H1 (cell line): Measurements from ENCODE around the gene CUZD1. TPM values are rescaled to one million over a fixed set of nuclear protein-coding genes. Genes with fewer than 3 reads are reported as not detected.

Experiments used
- CTCF ChIA-PET: fragments of 300-600 bp; sonication (Branson Sonifier 250); formaldehyde crosslinking; loops from one replicate; lab custom pipeline; 2021; ENCODE audit not compliant: partially characterized antibody; lab: Charles Lee
- POLR2A ChIA-PET: fragments of 300-600 bp; sonication (Branson Sonifier 250); formaldehyde crosslinking; loops from one replicate; lab custom pipeline; 2021; ENCODE audit warnings: inconsistent platforms; ENCODE audit not compliant: partially characterized antibody; lab: Charles Lee
- DNase-seq, 2 experiments: peaks; one replicate each; pipeline versions ENCODE4 v3.0.0 to v3.0.0-alpha.2; 2010 to 2022; ENCODE audit warnings: low spot score in 2 of 2, low read depth in 1 of 2, mixed read lengths in 1 of 2
- FAIRE-seq: peaks from 2 replicates; lab custom pipeline; 2011; peaks lifted over from hg19 to GRCh38; lab: Jason Lieb, UNC
- H2AFZ ChIP-seq: 2 replicates; pipeline ENCODE4 v1.8.1; 2012; ENCODE audit warnings: low read length, inconsistent platforms
- H2AK5ac ChIP-seq: 2 replicates; pipeline ENCODE4 v1.6.1; 2013; ENCODE audit warnings: low read depth, low read length
- H2BK120ac ChIP-seq: replicated peaks from 2 replicates; pipeline ENCODE3; 2013; ENCODE audit warnings: low read depth, low read length, inconsistent platforms
- H2BK12ac ChIP-seq: 2 replicates; pipeline ENCODE4 v1.6.1; 2013; ENCODE audit warnings: low read depth, low read length
- H2BK15ac ChIP-seq: 2 replicates; pipeline ENCODE4 v1.6.1; 2013; ENCODE audit warnings: low read length
- H2BK20ac ChIP-seq: 2 replicates; pipeline ENCODE4 v1.6.1; 2013; ENCODE audit warnings: low read length
- H2BK5ac ChIP-seq: 2 replicates; pipeline ENCODE4 v1.6.1; 2013; ENCODE audit warnings: low read depth, low read length
- H3K14ac ChIP-seq: 2 replicates; pipeline ENCODE4 v1.6.1; 2013; ENCODE audit warnings: inconsistent platforms; ENCODE audit not compliant: insufficient read length
- H3K18ac ChIP-seq: 2 replicates; pipeline ENCODE4 v1.6.1; 2013; ENCODE audit warnings: low read length; ENCODE audit errors: extremely low read depth
- H3K23ac ChIP-seq: 2 replicates; pipeline ENCODE4 v1.6.1; 2013; ENCODE audit warnings: inconsistent platforms; ENCODE audit not compliant: insufficient read length
- H3K23me2 ChIP-seq: 2 replicates; pipeline ENCODE4 v1.6.1; 2013; ENCODE audit warnings: low read depth, low read length
- H3K27ac ChIP-seq: 2 replicates; pipeline ENCODE4 v1.6.1; 2011; ENCODE audit warnings: low read depth, low read length, inconsistent platforms
- H3K27me3 ChIP-seq, 4 experiments: replicated peaks in 1 of 4; 1 replicate in 1 of 4; 2 replicates in 3 of 4; pipeline versions ENCODE4 v1.6.1 to v1.8.1; 2011 to 2013; ENCODE audit warnings: low read length in 3 of 4, mild to moderate bottlenecking in 3 of 4, inconsistent platforms in 2 of 4, mixed read lengths in 2 of 4, moderate library complexity in 1 of 4; ENCODE audit not compliant: control insufficient read depth in 3 of 4, insufficient read depth in 3 of 4; ENCODE audit errors: extremely low read depth in 1 of 4
- H3K36me3 ChIP-seq, 4 experiments: 2 replicates each; pipeline versions ENCODE4 v1.6.1 to v1.8.1; 2011 to 2013; ENCODE audit warnings: mild to moderate bottlenecking in 4 of 4, low read length in 3 of 4, moderate library complexity in 2 of 4, control low read depth in 1 of 4, inconsistent platforms in 1 of 4; ENCODE audit not compliant: insufficient read depth in 4 of 4, control insufficient read depth in 2 of 4
- H3K4ac ChIP-seq: replicated peaks from 2 replicates; pipeline ENCODE3; 2013; ENCODE audit warnings: low read length, low read depth, mixed read lengths, inconsistent platforms; ENCODE audit not compliant: insufficient read length
- H3K4me1 ChIP-seq, 4 experiments: replicated peaks in 1 of 4; 1 replicate in 1 of 4; 2 replicates in 3 of 4; pipeline versions ENCODE4 v1.6.1 to v1.8.1; 2011 to 2013; ENCODE audit warnings: low read length in 3 of 4, inconsistent platforms in 2 of 4, mixed read lengths in 1 of 4; ENCODE audit not compliant: insufficient read depth in 4 of 4, control insufficient read depth in 3 of 4
- H3K4me2 ChIP-seq, 2 experiments: 2 replicates each; pipeline versions ENCODE4 v1.6.1 to v1.8.1; 2011 to 2013; ENCODE audit warnings: low read depth in 2 of 2, low read length in 2 of 2, control low read depth in 1 of 2, inconsistent platforms in 1 of 2, mild to moderate bottlenecking in 1 of 2; ENCODE audit not compliant: insufficient read depth in 1 of 2
- H3K4me3 ChIP-seq, 4 experiments: fragments of 200-600, 300-600 bp in 1 of 4; sonication (generic), shearing (Covaris generic), sonication (Bioruptor Twin) in 1 of 4; 2 replicates each; pipeline versions ENCODE4 v1.5.1 to v1.8.1; 2011 to 2016; ENCODE audit warnings: low read length in 4 of 4, low read depth in 3 of 4, control low read depth in 2 of 4, inconsistent platforms in 2 of 4, mild to moderate bottlenecking in 2 of 4, mixed read lengths in 1 of 4, moderate library complexity in 1 of 4; ENCODE audit not compliant: insufficient read depth in 2 of 4; ENCODE audit errors: extremely low read depth in 1 of 4
- H3K56ac ChIP-seq: replicated peaks from 2 replicates; pipeline ENCODE3; 2013; ENCODE audit warnings: low read depth, mild to moderate bottlenecking, mixed read lengths, low read length, inconsistent platforms; ENCODE audit not compliant: insufficient read length
- H3K79me1 ChIP-seq: 2 replicates; pipeline ENCODE4 v1.6.1; 2013; ENCODE audit warnings: low read depth, low read length, control low read depth
- H3K79me2 ChIP-seq, 2 experiments: 2 replicates each; pipeline versions ENCODE4 v1.6.1 to v1.8.1; 2012 to 2013; ENCODE audit warnings: low read length in 2 of 2, mild to moderate bottlenecking in 2 of 2, inconsistent platforms in 1 of 2; ENCODE audit not compliant: insufficient read depth in 2 of 2, control insufficient read depth in 1 of 2
- H3K9ac ChIP-seq, 4 experiments: replicated peaks in 1 of 4; 1 replicate in 1 of 4; 2 replicates in 3 of 4; pipeline versions ENCODE4 v1.6.1 to v1.8.1; 2011 to 2013; ENCODE audit warnings: low read depth in 3 of 4, low read length in 3 of 4, control low read depth in 2 of 4, mild to moderate bottlenecking in 2 of 4, moderate library complexity in 2 of 4, inconsistent platforms in 1 of 4; ENCODE audit errors: extremely low read depth in 1 of 4
- H3K9me3 ChIP-seq, 2 experiments: 2 replicates each; pipeline versions ENCODE4 v1.6.1 to v1.8.1; 2012 to 2013; ENCODE audit warnings: mild to moderate bottlenecking in 2 of 2, moderate library complexity in 2 of 2, control low read depth in 1 of 2, inconsistent platforms in 1 of 2, low read depth in 1 of 2, low read length in 1 of 2, mixed read lengths in 1 of 2; ENCODE audit not compliant: insufficient read depth in 2 of 2
- H4K20me1 ChIP-seq, 2 experiments: replicated peaks in 1 of 2; 2 replicates each; pipeline versions ENCODE3 to v1.8.1; 2011 to 2013; ENCODE audit warnings: inconsistent platforms in 2 of 2, low read length in 2 of 2, mild to moderate bottlenecking in 1 of 2; ENCODE audit not compliant: insufficient read depth in 2 of 2, control insufficient read depth in 1 of 2
- H4K5ac ChIP-seq: 2 replicates; pipeline ENCODE4 v1.6.1; 2013; ENCODE audit warnings: low read length, low read depth, mixed read lengths, inconsistent platforms; ENCODE audit not compliant: insufficient read length
- H4K8ac ChIP-seq: 2 replicates; pipeline ENCODE4 v1.8.0; 2013; ENCODE audit warnings: mild to moderate bottlenecking, moderate library complexity, low read length, inconsistent platforms; ENCODE audit not compliant: insufficient read depth; ENCODE audit errors: extremely low read depth
- H4K91ac ChIP-seq: replicated peaks from 2 replicates; pipeline ENCODE3; 2013; ENCODE audit warnings: low read length, mixed read lengths, inconsistent platforms; ENCODE audit not compliant: insufficient read length
- ASH2L ChIP-seq: fragments of 200-600, 300-600 bp; sonication (generic); IDR thresholded peaks from one replicate; pipeline ENCODE4 v1.7.1; 2017; ENCODE audit warnings: low read length
- BRCA1 ChIP-seq: IDR thresholded peaks from 2 replicates; pipeline ENCODE4 v1.6.1; 2012; ENCODE audit warnings: low read depth, low read length, improper control_type of control experiment
- CBX8 ChIP-seq: fragments of 300-800, 300-1000 bp; sonication (generic); IDR thresholded peaks from 2 replicates; pipeline ENCODE4 v1.7.1; 2016; ENCODE audit warnings: low read depth, low read length, borderline replicate concordance
- CHD2 ChIP-seq: IDR thresholded peaks from 2 replicates; pipeline ENCODE4 v1.6.1; 2012; ENCODE audit warnings: low read length, improper control_type of control experiment
- CREB1 ChIP-seq: IDR thresholded peaks from 2 replicates; pipeline ENCODE4 v1.6.1; 2012; ENCODE audit warnings: inconsistent platforms
- CTBP2 ChIP-seq: IDR thresholded peaks from 2 replicates; pipeline ENCODE4 v1.7.0; 2011; ENCODE audit warnings: borderline replicate concordance, mild to moderate bottlenecking, moderate library complexity, mixed read lengths, low read length; ENCODE audit not compliant: insufficient read depth, insufficient read length
- EGR1 ChIP-seq: IDR thresholded peaks from 2 replicates; pipeline ENCODE4 v1.6.1; 2011; ENCODE audit warnings: low read depth, low read length, borderline replicate concordance
- HDAC2 ChIP-seq, 2 experiments: fragments of 300-600 bp in 1 of 2; sonication (generic) in 1 of 2; IDR thresholded peaks; 2 replicates each; pipeline ENCODE4 v1.6.1; 2011 to 2012; ENCODE audit warnings: low read depth in 2 of 2, low read length in 2 of 2, mild to moderate bottlenecking in 2 of 2, moderate library complexity in 2 of 2, borderline replicate concordance in 1 of 2, inconsistent platforms in 1 of 2
- KDM1A ChIP-seq: fragments of 200-600, 300-600 bp; sonication (generic); IDR thresholded peaks from 2 replicates; pipeline ENCODE4 v1.7.1; 2016; ENCODE audit warnings: mild to moderate bottlenecking, low read length, borderline replicate concordance
- MAFK ChIP-seq: IDR thresholded peaks from 2 replicates; pipeline ENCODE4 v1.6.1; 2012; ENCODE audit warnings: low read depth, mild to moderate bottlenecking, improper control_type of control experiment, low read length
- POU5F1 ChIP-seq: IDR thresholded peaks from 2 replicates; pipeline ENCODE4 v1.6.1; 2011; ENCODE audit warnings: low read depth, mild to moderate bottlenecking, low read length, moderate library complexity
- SIRT6 ChIP-seq: IDR thresholded peaks from one replicate; pipeline ENCODE4 v1.7.1; 2012; ENCODE audit warnings: low read length, inconsistent platforms
- TEAD4 ChIP-seq: IDR thresholded peaks from 2 replicates; pipeline ENCODE4 v1.6.1; 2012; ENCODE audit warnings: low read depth, low read length, inconsistent platforms, mixed read lengths
- WGBS, 2 experiments: shearing (Covaris generic) in 1 of 2; methylation state at CpG; one replicate each; pipeline versions ENCODE4 v1.1.6 to v1.1.7; 2013 to 2015; ENCODE audit warnings: low lambda C conversion rate in 2 of 2, mixed read lengths in 2 of 2, inconsistent platforms in 1 of 2, low coverage in 1 of 2, missing lambda C conversion rate in 1 of 2; ENCODE audit not compliant: insufficient replicate concordance in 2 of 2, insufficient coverage in 1 of 2, insufficient read length in 1 of 2; ENCODE audit errors: extremely low coverage in 1 of 2, missing lambda C conversion rate in 1 of 2; 5-methylcytosine and 5-hydroxymethylcytosine counted together
- polyA plus RNA-seq, 7 experiments: library from polyadenylated mRNA; depleted of rRNA in 3 of 7; stranded (reverse) in 5 of 7; unstranded in 2 of 7; fragments of >200 nt in 5 of 7; fragments of 200-250 nt in 2 of 7; gene quantifications; 1 replicate in 5 of 7; 2 replicates in 1 of 7; 4 replicates in 1 of 7; pipeline versions ENCODE4 v1.2.1 to v1.2.3, GENCODE V29; 2011 to 2013; ENCODE audit warnings: missing spikeins in 2 of 7, mixed read lengths in 2 of 7
- total RNA-seq: library from RNA; stranded (reverse); fragmentation: NEBNext Ultra II Directional; extraction: Animal tissue kit (Norgen Biotek cat#: 25700); gene quantifications from 2 replicates; pipeline ENCODE4 v1.2.1, GENCODE V29; 2021
- TF ChIP-seq, protein P1 (sequence below): IDR thresholded peaks from 2 replicates; pipeline ENCODE4 v1.6.1; 2012; ENCODE audit warnings: low read length, inconsistent platforms

CUZD1 gene
- total and polyA plus RNA-seq, 2 of the 8 experiments (the other 6 are each of a cell fraction or from before 2014, with no cell fraction given) = 11.9 to 30.0 TPM

- Histone ChIP-seq H3K14ac (no peak overlapping the region), H3K4me3 (no peak overlapping the region), H3K27ac (no peak overlapping the region), H3K4me1 (no peaks in the 10 kb centered on the region), H2BK15ac (no peak overlapping the region), H3K23me2 (no peaks in the 10 kb centered on the region; the same call in 1 of the 2 replicates), H3K79me2 (no peaks in the 10 kb centered on the region; a peak in 1 of 4 replicates), H3K9ac (no peak overlapping the region), H2BK5ac (no peak overlapping the region), H2AFZ (no peak overlapping the region), H4K91ac (no peak overlapping the region), H4K8ac (no peak overlapping the region), H3K27me3 (no peaks in the 10 kb centered on the region), H2AK5ac (no peak overlapping the region), H3K56ac (no peak overlapping the region), H2BK120ac (no peak overlapping the region), H3K4ac (no peak overlapping the region), H4K5ac (no peak overlapping the region), H2BK20ac (no peak overlapping the region), H3K9me3 (no peaks in the 10 kb centered on the region), H2BK12ac (no peak overlapping the region), H3K23ac (no peak overlapping the region), H3K18ac (no peak overlapping the region), H3K4me2 (no peak overlapping the region), H3K79me1 (no peaks in the 10 kb centered on the region), H3K36me3 (peaks cover 0 to 59% (median 23%) of the 10 kb centered on the region in 4 experiments; a peak in 6 of 8 replicates), H4K20me1 (no peaks in the 10 kb centered on the region)
- WGBS, 2 experiments = 87% methylated on average over 2 of the region's 2 CpGs; no CpG with 5 or more reads in 1 of the 2 experiments
- no peak for FAIRE-seq
- ChIA-PET CTCF (interaction anchor here (0.6 kb wide), 1 partner anchor 537 kb away, joined by 3 read pairs; no protein-coding TSS in a partner anchor), POLR2A (no interaction called here)
- DNase-seq = no peak
- no peak for TF ChIP-seq EGR1
- TF ChIP-seq BRCA1 = no peak
- TF ChIP-seq HDAC2 (IDR thresholded peaks at IDR 0.05; ENCODE audit: borderline replicate concordance in 1 of 2, low read depth in 2 of 2, low read length in 2 of 2) = no peak
- no peak for TF ChIP-seq CREB1
- TF ChIP-seq MAFK = no peak
- no peak for TF ChIP-seq CHD2
- TF ChIP-seq ASH2L = no peak
- TF ChIP-seq, protein P1, sequence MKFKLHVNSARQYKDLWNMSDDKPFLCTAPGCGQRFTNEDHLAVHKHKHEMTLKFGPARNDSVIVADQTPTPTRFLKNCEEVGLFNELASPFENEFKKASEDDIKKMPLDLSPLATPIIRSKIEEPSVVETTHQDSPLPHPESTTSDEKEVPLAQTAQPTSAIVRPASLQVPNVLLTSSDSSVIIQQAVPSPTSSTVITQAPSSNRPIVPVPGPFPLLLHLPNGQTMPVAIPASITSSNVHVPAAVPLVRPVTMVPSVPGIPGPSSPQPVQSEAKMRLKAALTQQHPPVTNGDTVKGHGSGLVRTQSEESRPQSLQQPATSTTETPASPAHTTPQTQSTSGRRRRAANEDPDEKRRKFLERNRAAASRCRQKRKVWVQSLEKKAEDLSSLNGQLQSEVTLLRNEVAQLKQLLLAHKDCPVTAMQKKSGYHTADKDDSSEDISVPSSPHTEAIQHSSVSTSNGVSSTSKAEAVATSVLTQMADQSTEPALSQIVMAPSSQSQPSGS = no peak
- TF ChIP-seq KDM1A = no peak
- no peak for TF ChIP-seq CTBP2
- no peak for TF ChIP-seq CBX8
- no peak for TF ChIP-seq POU5F1
- TF ChIP-seq SIRT6 = no peak
- TF ChIP-seq TEAD4 = no peak
Observed at GRCh38 chr10:122835908-122836307, 9.7 kb downstream of the CUZD1 start.
